ENCODE results near the gene EPS8L3.

- TF ChIP-seq CTCF (IDR thresholded peaks at IDR 0.05) (no peak), POLR2AphosphoS5 (IDR thresholded peaks at IDR 0.05; ENCODE audit: low read depth, low read length) (no peak), TCF7L2 (IDR thresholded peaks at IDR 0.05; ENCODE audit: low read depth, low read length) (no peak), SIN3A (IDR thresholded peaks at IDR 0.05; ENCODE audit: borderline replicate concordance, insufficient read depth, low read depth, low read length) (no peak)
Observed at GRCh38 chr1:109799445-109799844, 35.7 kb upstream of the EPS8L3 start.
